Measurements from ENCODE around the gene GCN1.

- TF ChIP-seq POLR2A (IDR thresholded peaks at IDR 0.05) (no peak), CTCF (IDR thresholded peaks at IDR 0.05) (no peak)
Measured at GRCh38 chr12:120190985-120191480, 3.5 kb downstream of the GCN1 start.

Measured in body of pancreas (tissue), 4 donors.